H1 (cell line): ENCODE measurements around the gene UVRAG.

Experiments
- BACH1 ChIP-seq: IDR thresholded peaks from 2 replicates; pipeline ENCODE4 v1.6.1; 2012; ENCODE audit warnings: low read length, improper control_type of control experiment
- CTCF ChIP-seq, 3 experiments: IDR thresholded peaks; 1 replicate in 2 of 3; 2 replicates in 1 of 3; pipeline versions ENCODE4 v1.5.1 to v1.6.1; 2011; ENCODE audit warnings: low read length in 3 of 3, mild to moderate bottlenecking in 3 of 3, inconsistent platforms in 2 of 3, low read depth in 1 of 3, moderate library complexity in 1 of 3; ENCODE audit not compliant: insufficient read depth in 1 of 3; ENCODE audit errors: control extremely low read depth in 1 of 3
- EP300 ChIP-seq, 2 experiments: IDR thresholded peaks; 1 replicate in 1 of 2; 2 replicates in 1 of 2; pipeline ENCODE4 v1.6.1; 2011 to 2012; ENCODE audit warnings: low read depth in 2 of 2, low read length in 2 of 2, mild to moderate bottlenecking in 2 of 2, borderline replicate concordance in 1 of 2, inconsistent platforms in 1 of 2, moderate library complexity in 1 of 2
- MAX ChIP-seq: IDR thresholded peaks from 2 replicates; pipeline ENCODE4 v1.6.1; 2012; ENCODE audit warnings: inconsistent platforms
- NRF1 ChIP-seq: IDR thresholded peaks from 2 replicates; pipeline ENCODE4 v1.6.1; 2011; ENCODE audit warnings: mild to moderate bottlenecking, low read depth, low read length, improper control_type of control experiment
- POLR2A ChIP-seq, 2 experiments: IDR thresholded peaks; 1 replicate in 1 of 2; 2 replicates in 1 of 2; pipeline ENCODE4 v1.6.1; 2011; ENCODE audit warnings: low read depth in 2 of 2, low read length in 2 of 2, mild to moderate bottlenecking in 2 of 2; ENCODE audit errors: control extremely low read depth in 1 of 2
- RNF2 ChIP-seq: fragments of 200-900, 300-1000 bp; sonication (generic); IDR thresholded peaks from 2 replicates; pipeline ENCODE4 v1.7.1; 2016; ENCODE audit warnings: borderline replicate concordance, low read depth, mild to moderate bottlenecking, antibody characterized with exemption, low read length; ENCODE audit not compliant: poor library complexity, severe bottlenecking; ENCODE audit errors: missing control alignments

- TF ChIP-seq CTCF (IDR thresholded peaks at IDR 0.05; ENCODE audit: control extremely low read depth in 1 of 3, insufficient read depth in 1 of 3, low read depth in 1 of 3, low read length in 3 of 3): no peak
- no peak for TF ChIP-seq RNF2
- TF ChIP-seq BACH1: no peak
- no peak for TF ChIP-seq MAX
- TF ChIP-seq POLR2A (IDR thresholded peaks at IDR 0.05; ENCODE audit: control extremely low read depth in 1 of 2, low read depth in 2 of 2, low read length in 2 of 2): no peak
- TF ChIP-seq EP300 (IDR thresholded peaks at IDR 0.05; ENCODE audit: borderline replicate concordance in 1 of 2, low read depth in 2 of 2, low read length in 2 of 2): no peak
- TF ChIP-seq NRF1: no peak
Measured at GRCh38 chr11:75862437-75862836, 47.4 kb downstream of the UVRAG start.
